ENCODE measurements around the gene SUMF1. TPM values are rescaled to one million over a fixed set of nuclear protein-coding genes. Genes with fewer than 3 reads are reported as not detected.
A peak's percentile ranks its signal among the peaks of the same experiment; 100 is the strongest.

The SUMF1 gene
- polyA plus RNA-seq, 1 donor = 29.3 TPM

- peaks cover 16% of the 10 kb centered on the region for H3K27me3 ChIP-seq (ENCODE audit: control insufficient read depth, insufficient read depth, low read length)
- no peaks in the 10 kb centered on the region for H3K9me3 ChIP-seq (ENCODE audit: control insufficient read depth, low read depth, low read length)
- H3K4me3 ChIP-seq (ENCODE audit: low read length) = no peak overlapping the region
- no CpG with 5 or more reads among the region's 1 CpG for WGBS (ENCODE audit: insufficient coverage, low lambda C conversion rate)
- H3K27ac ChIP-seq (ENCODE audit: low read length) = no peak overlapping the region
- DNase-seq = no peak
- no peaks in the 10 kb centered on the region for H3K36me3 ChIP-seq (ENCODE audit: control insufficient read depth, insufficient read depth, low read length)
- H3K4me1 ChIP-seq (ENCODE audit: control insufficient read depth, insufficient read depth, low read length) = peaks cover 11% of the 10 kb centered on the region
Observed at GRCh38 chr3:4497843-4498324, 30.8 kb upstream of the SUMF1 start.

GRCh38 chr3:4497005-4497692 is 30.1 kb upstream of the SUMF1 start:
- Histone ChIP-seq H3K36me3 (ENCODE audit: control insufficient read depth, insufficient read depth, low read length) (no peaks in the 10 kb centered on the region), H3K9me3 (ENCODE audit: control insufficient read depth, low read depth, low read length) (no peaks in the 10 kb centered on the region), H3K27me3 (ENCODE audit: control insufficient read depth, insufficient read depth, low read length) (peaks cover 17% of the 10 kb centered on the region), H3K27ac (ENCODE audit: low read length) (no peak overlapping the region), H3K4me1 (ENCODE audit: control insufficient read depth, insufficient read depth, low read length) (peaks cover 13% of the 10 kb centered on the region), H3K4me3 (ENCODE audit: low read length) (no peak overlapping the region)
- WGBS (ENCODE audit: insufficient coverage, low lambda C conversion rate) = 75% methylated on average over 2 of the region's 5 CpGs
- no peak for DNase-seq

GRCh38 chr3:4496087-4496452 is 29.0 kb upstream of the SUMF1 start:
- no peak for DNase-seq
- H3K27me3 ChIP-seq (ENCODE audit: control insufficient read depth, insufficient read depth, low read length) = peaks cover 26% of the 10 kb centered on the region
- H3K4me1 ChIP-seq (ENCODE audit: control insufficient read depth, insufficient read depth, low read length) = peaks cover 9% of the 10 kb centered on the region
- H3K36me3 ChIP-seq (ENCODE audit: control insufficient read depth, insufficient read depth, low read length) = no peaks in the 10 kb centered on the region
- no peak overlapping the region for H3K27ac ChIP-seq (ENCODE audit: low read length)
- H3K4me3 ChIP-seq (ENCODE audit: low read length) = no peak overlapping the region
- H3K9me3 ChIP-seq (ENCODE audit: control insufficient read depth, low read depth, low read length) = no peaks in the 10 kb centered on the region
- WGBS (ENCODE audit: insufficient coverage, low lambda C conversion rate) = no CpG with 5 or more reads among the region's 3 CpGs

GRCh38 chr3:4495294-4496086 is 28.4 kb upstream of the SUMF1 start:
- Histone ChIP-seq H3K27ac (ENCODE audit: low read length) (no peak overlapping the region), H3K27me3 (ENCODE audit: control insufficient read depth, insufficient read depth, low read length) (peaks cover 26% of the 10 kb centered on the region), H3K9me3 (ENCODE audit: control insufficient read depth, low read depth, low read length) (no peaks in the 10 kb centered on the region), H3K4me1 (ENCODE audit: control insufficient read depth, insufficient read depth, low read length) (peaks cover 9% of the 10 kb centered on the region), H3K4me3 (ENCODE audit: low read length) (no peak overlapping the region), H3K36me3 (ENCODE audit: control insufficient read depth, insufficient read depth, low read length) (no peaks in the 10 kb centered on the region)
- WGBS (ENCODE audit: insufficient coverage, low lambda C conversion rate) = no CpG with 5 or more reads among the region's 3 CpGs
- DNase-seq = no peak

GRCh38 chr3:4494895-4495264 is 27.8 kb upstream of the SUMF1 start:
- no peaks in the 10 kb centered on the region for H3K36me3 ChIP-seq (ENCODE audit: control insufficient read depth, insufficient read depth, low read length)
- H3K27ac ChIP-seq (ENCODE audit: low read length) = no peak overlapping the region
- peaks cover 9% of the 10 kb centered on the region for H3K4me1 ChIP-seq (ENCODE audit: control insufficient read depth, insufficient read depth, low read length)
- H3K4me3 ChIP-seq (ENCODE audit: low read length) = peak overlapping the region; percentile 83
- DNase-seq = no peak
- no CpG with 5 or more reads among the region's 4 CpGs for WGBS (ENCODE audit: insufficient coverage, low lambda C conversion rate)
- H3K9me3 ChIP-seq (ENCODE audit: control insufficient read depth, low read depth, low read length) = no peaks in the 10 kb centered on the region
- H3K27me3 ChIP-seq (ENCODE audit: control insufficient read depth, insufficient read depth, low read length) = peaks cover 26% of the 10 kb centered on the region

GRCh38 chr3:4493941-4494894 is 27.1 kb upstream of the SUMF1 start:
- Histone ChIP-seq H3K4me1 (ENCODE audit: control insufficient read depth, insufficient read depth, low read length) (peaks cover 9% of the 10 kb centered on the region), H3K4me3 (ENCODE audit: low read length) (peak overlapping the region; percentile 83), H3K9me3 (ENCODE audit: control insufficient read depth, low read depth, low read length) (no peaks in the 10 kb centered on the region), H3K27ac (ENCODE audit: low read length) (no peak overlapping the region), H3K27me3 (ENCODE audit: control insufficient read depth, insufficient read depth, low read length) (peaks cover 26% of the 10 kb centered on the region), H3K36me3 (ENCODE audit: control insufficient read depth, insufficient read depth, low read length) (no peaks in the 10 kb centered on the region)
- DNase-seq = peak in 1 of 2 donors; percentile 7
- WGBS (ENCODE audit: insufficient coverage, low lambda C conversion rate) = 20% methylated on average over 1 of the region's 28 CpGs

- Histone ChIP-seq H3K4me1 (ENCODE audit: control insufficient read depth, insufficient read depth, low read length) (peaks cover 9% of the 10 kb centered on the region), H3K36me3 (ENCODE audit: control insufficient read depth, insufficient read depth, low read length) (no peaks in the 10 kb centered on the region), H3K4me3 (ENCODE audit: low read length) (peak within 1 kb of the TSS; percentile 83), H3K9me3 (ENCODE audit: control insufficient read depth, low read depth, low read length) (no peaks in the 10 kb centered on the region), H3K27ac (ENCODE audit: low read length) (peak within 1 kb of the TSS; percentile 53), H3K27me3 (ENCODE audit: control insufficient read depth, insufficient read depth, low read length) (peaks cover 26% of the 10 kb centered on the region)
- DNase-seq = peak; percentile 96
- WGBS (ENCODE audit: insufficient coverage, low lambda C conversion rate) = 0% methylated on average over 2 of the region's 47 CpGs
Observed at GRCh38 chr3:4493014-4493940, 26.2 kb upstream of the SUMF1 start, which contains the start of gene ITPR1. TSS of gene ITPR1 (plus strand) at chr3:4493348. CDS start at chr3:4516492, 23,144 bp downstream.

GRCh38 chr3:4492208-4493013 is 25.3 kb upstream of the SUMF1 start:
- peaks cover 9% of the 10 kb centered on the region for H3K4me1 ChIP-seq (ENCODE audit: control insufficient read depth, insufficient read depth, low read length)

GRCh38 chr3:4491855-4492207 is 24.8 kb upstream of the SUMF1 start:
- H3K4me3 ChIP-seq (ENCODE audit: low read length) = peak overlapping the region; percentile 83
- H3K9me3 ChIP-seq (ENCODE audit: control insufficient read depth, low read depth, low read length) = no peaks in the 10 kb centered on the region
- no peak overlapping the region for H3K27ac ChIP-seq (ENCODE audit: low read length)
- no peak for DNase-seq
- no peaks in the 10 kb centered on the region for H3K36me3 ChIP-seq (ENCODE audit: control insufficient read depth, insufficient read depth, low read length)
- H3K27me3 ChIP-seq (ENCODE audit: control insufficient read depth, insufficient read depth, low read length) = peaks cover 26% of the 10 kb centered on the region
- no CpG with 5 or more reads among the region's 5 CpGs for WGBS (ENCODE audit: insufficient coverage, low lambda C conversion rate)
- peaks cover 9% of the 10 kb centered on the region for H3K4me1 ChIP-seq (ENCODE audit: control insufficient read depth, insufficient read depth, low read length)

More at GRCh38 chr3:4492208-4493013, 25.3 kb upstream of the SUMF1 start:
- peak overlapping the region; percentile 83 for H3K4me3 ChIP-seq (ENCODE audit: low read length)
- no peaks in the 10 kb centered on the region for H3K9me3 ChIP-seq (ENCODE audit: control insufficient read depth, low read depth, low read length)
- peak overlapping the region; percentile 53 for H3K27ac ChIP-seq (ENCODE audit: low read length)
- peaks cover 26% of the 10 kb centered on the region for H3K27me3 ChIP-seq (ENCODE audit: control insufficient read depth, insufficient read depth, low read length)
- no peaks in the 10 kb centered on the region for H3K36me3 ChIP-seq (ENCODE audit: control insufficient read depth, insufficient read depth, low read length)
- peak; percentile 31 to 44 for DNase-seq
- WGBS (ENCODE audit: insufficient coverage, low lambda C conversion rate) = 0% methylated on average over 1 of the region's 43 CpGs

All from large intestine (tissue), 3 donors.